ENCODE measurements around the gene C2CD3. TPM values are rescaled to one million over a fixed set of nuclear protein-coding genes. Genes with fewer than 3 reads are reported as not detected.

C2CD3 gene
- total RNA-seq, 1 donor from 2014 or later = 25.2 TPM

GRCh38 chr11:74024261-74025029, 146.4 kb downstream of the C2CD3 start:
- Mint-ChIP-seq H3K27ac (ENCODE audit: unreplicated experiment) (peak overlapping the region; percentile 69), H3K4me3 (ENCODE audit: unreplicated experiment) (no peak overlapping the region), H3K9me3 (ENCODE audit: unreplicated experiment) (no peaks in the 10 kb centered on the region), H3K36me3 (ENCODE audit: unreplicated experiment) (peaks cover 12% of the 10 kb centered on the region), H3K4me1 (ENCODE audit: unreplicated experiment) (peaks cover 33% of the 10 kb centered on the region), H3K27me3 (ENCODE audit: unreplicated experiment) (no peaks in the 10 kb centered on the region)
- TF ChIP-seq CTCF (IDR thresholded peaks at IDR 0.05) = no peak
- DNase-seq (ENCODE audit: extremely low spot score, unreplicated experiment) = no peak

- no peak overlapping the region for H3K4me3 Mint-ChIP-seq (ENCODE audit: unreplicated experiment)
- DNase-seq (ENCODE audit: extremely low spot score, unreplicated experiment) = no peak
- no peak overlapping the region for H3K27ac Mint-ChIP-seq (ENCODE audit: unreplicated experiment)
- peaks cover 39% of the 10 kb centered on the region for H3K4me1 Mint-ChIP-seq (ENCODE audit: unreplicated experiment)
- no peak for TF ChIP-seq CTCF (IDR thresholded peaks at IDR 0.05)
- H3K27me3 Mint-ChIP-seq (ENCODE audit: unreplicated experiment) = no peaks in the 10 kb centered on the region
- no peaks in the 10 kb centered on the region for H3K9me3 Mint-ChIP-seq (ENCODE audit: unreplicated experiment)
- peaks cover 5% of the 10 kb centered on the region for H3K36me3 Mint-ChIP-seq (ENCODE audit: unreplicated experiment)
These were observed 147.5 kb downstream of the C2CD3 start for GRCh38 chr11:74023276-74023675.

GRCh38 chr11:74022546-74022945, 148.3 kb downstream of the C2CD3 start:
- Mint-ChIP-seq H3K4me3 (ENCODE audit: unreplicated experiment) (no peak overlapping the region), H3K9me3 (ENCODE audit: unreplicated experiment) (no peaks in the 10 kb centered on the region), H3K36me3 (ENCODE audit: unreplicated experiment) (peaks cover 5% of the 10 kb centered on the region), H3K27ac (ENCODE audit: unreplicated experiment) (no peak overlapping the region), H3K4me1 (ENCODE audit: unreplicated experiment) (peaks cover 38% of the 10 kb centered on the region), H3K27me3 (ENCODE audit: unreplicated experiment) (no peaks in the 10 kb centered on the region)
- no peak for TF ChIP-seq CTCF (IDR thresholded peaks at IDR 0.05)
- no peak for DNase-seq (ENCODE audit: extremely low spot score, unreplicated experiment)

GRCh38 chr11:74021998-74022397, 148.8 kb downstream of the C2CD3 start:
- Mint-ChIP-seq H3K27ac (ENCODE audit: unreplicated experiment) (no peak overlapping the region), H3K27me3 (ENCODE audit: unreplicated experiment) (no peaks in the 10 kb centered on the region), H3K36me3 (ENCODE audit: unreplicated experiment) (peaks cover 8% of the 10 kb centered on the region), H3K4me3 (ENCODE audit: unreplicated experiment) (no peak overlapping the region), H3K9me3 (ENCODE audit: unreplicated experiment) (no peaks in the 10 kb centered on the region), H3K4me1 (ENCODE audit: unreplicated experiment) (peaks cover 35% of the 10 kb centered on the region)
- DNase-seq (ENCODE audit: extremely low spot score, unreplicated experiment) = no peak
- TF ChIP-seq CTCF (IDR thresholded peaks at IDR 0.05) = no peak

GRCh38 chr11:74020539-74020938, 150.3 kb downstream of the C2CD3 start:
- no peak overlapping the region for H3K4me3 Mint-ChIP-seq (ENCODE audit: unreplicated experiment)
- peaks cover 15% of the 10 kb centered on the region for H3K36me3 Mint-ChIP-seq (ENCODE audit: unreplicated experiment)
- H3K27ac Mint-ChIP-seq (ENCODE audit: unreplicated experiment) = no peak overlapping the region
- TF ChIP-seq CTCF (IDR thresholded peaks at IDR 0.05) = no peak
- H3K9me3 Mint-ChIP-seq (ENCODE audit: unreplicated experiment) = no peaks in the 10 kb centered on the region
- DNase-seq (ENCODE audit: extremely low spot score, unreplicated experiment) = no peak
- H3K4me1 Mint-ChIP-seq (ENCODE audit: unreplicated experiment) = peaks cover 23% of the 10 kb centered on the region
- no peaks in the 10 kb centered on the region for H3K27me3 Mint-ChIP-seq (ENCODE audit: unreplicated experiment)

All from osteocyte (in vitro differentiated cells).